Measurements from ENCODE around the gene CTNNBIP1.

- no peak for TF ChIP-seq EP300 (IDR thresholded peaks at IDR 0.05)
- TF ChIP-seq, protein P1, sequence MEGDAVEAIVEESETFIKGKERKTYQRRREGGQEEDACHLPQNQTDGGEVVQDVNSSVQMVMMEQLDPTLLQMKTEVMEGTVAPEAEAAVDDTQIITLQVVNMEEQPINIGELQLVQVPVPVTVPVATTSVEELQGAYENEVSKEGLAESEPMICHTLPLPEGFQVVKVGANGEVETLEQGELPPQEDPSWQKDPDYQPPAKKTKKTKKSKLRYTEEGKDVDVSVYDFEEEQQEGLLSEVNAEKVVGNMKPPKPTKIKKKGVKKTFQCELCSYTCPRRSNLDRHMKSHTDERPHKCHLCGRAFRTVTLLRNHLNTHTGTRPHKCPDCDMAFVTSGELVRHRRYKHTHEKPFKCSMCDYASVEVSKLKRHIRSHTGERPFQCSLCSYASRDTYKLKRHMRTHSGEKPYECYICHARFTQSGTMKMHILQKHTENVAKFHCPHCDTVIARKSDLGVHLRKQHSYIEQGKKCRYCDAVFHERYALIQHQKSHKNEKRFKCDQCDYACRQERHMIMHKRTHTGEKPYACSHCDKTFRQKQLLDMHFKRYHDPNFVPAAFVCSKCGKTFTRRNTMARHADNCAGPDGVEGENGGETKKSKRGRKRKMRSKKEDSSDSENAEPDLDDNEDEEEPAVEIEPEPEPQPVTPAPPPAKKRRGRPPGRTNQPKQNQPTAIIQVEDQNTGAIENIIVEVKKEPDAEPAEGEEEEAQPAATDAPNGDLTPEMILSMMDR (IDR thresholded peaks at IDR 0.05) = no peak
- peak; percentile 25 to 28 for TF ChIP-seq POLR2A (IDR thresholded peaks at IDR 0.05)
- TF ChIP-seq POLR2AphosphoS5 (IDR thresholded peaks at IDR 0.05) = peak; percentile 71 to 79 (median 74)
These were observed 85.9 kb downstream of the CTNNBIP1 start, which contains the start of gene CLSTN1 for GRCh38 chr1:9823943-9824701.

Measured in sigmoid colon (tissue), 4 donors.